HG03378 (cell line): ENCODE results near the gene WDR46.
"Not testable (repeated sequence)": the region's sequence is repeated elsewhere in the genome, so short reads cannot be mapped to it uniquely, and the experiment has no call there.

Experiments
- ATAC-seq: cut with Tn5 transposase; IDR thresholded peaks from one replicate; pipeline ENCODE4 v1.9.1; 2021; ENCODE audit warnings: mild to moderate bottlenecking, moderate library complexity; ENCODE audit not compliant: unreplicated experiment

Gene WDR46

GRCh38 chr6:33289784-33290315, 811 bp upstream of the WDR46 start:
- ATAC-seq, result no peak

- ATAC-seq, result no peak
Measured at GRCh38 chr6:33288141-33288920, 708 bp downstream of the WDR46 start.

- no peak for ATAC-seq
Measured at GRCh38 chr6:33286946-33287914, 1.8 kb downstream of the WDR46 start.

- not testable (repeated sequence) for ATAC-seq
Measured at GRCh38 chr6:33285214-33285613, 3.8 kb downstream of the WDR46 start.

GRCh38 chr6:33280539-33280938, 8.5 kb downstream of the WDR46 start:
- ATAC-seq, result no peak

- ATAC-seq, result no peak
Measured at GRCh38 chr6:33279971-33280511, 9.0 kb downstream of the WDR46 start.

GRCh38 chr6:33279257-33279695, 9.8 kb downstream of the WDR46 start:
- no peak for ATAC-seq

GRCh38 chr6:33278810-33279209, 10.2 kb downstream of the WDR46 start:
- ATAC-seq, result no peak

GRCh38 chr6:33278392-33278741, 10.7 kb downstream of the WDR46 start:
- ATAC-seq, result no peak

GRCh38 chr6:33277663-33278391, 11.2 kb downstream of the WDR46 start:
- no peak for ATAC-seq

GRCh38 chr6:33276864-33277662, 12.0 kb downstream of the WDR46 start, which contains the start of gene B3GALT4:
B3GALT4 (plus strand) TSS chr6:33277123; CDS start chr6:33277420, 297 bp downstream.
- ATAC-seq, result peak; percentile 34

- ATAC-seq, result peak; percentile 1
Measured at GRCh38 chr6:33276581-33276863, 12.5 kb downstream of the WDR46 start.

- ATAC-seq, result not testable (repeated sequence)
Measured at GRCh38 chr6:33275795-33276580, 13.1 kb downstream of the WDR46 start.

GRCh38 chr6:33273924-33274902, 14.8 kb downstream of the WDR46 start:
- ATAC-seq, result no peak

GRCh38 chr6:33273129-33273923, 15.7 kb downstream of the WDR46 start:
- ATAC-seq, result no peak

GRCh38 chr6:33272275-33273128, 16.5 kb downstream of the WDR46 start:
- ATAC-seq, result peak; percentile 29
